HG03565 (cell line): ENCODE measurements around the gene CCDC86.
A peak's percentile ranks its signal among the peaks of the same experiment; 100 is the strongest.

Source experiments
- ATAC-seq: cut with Tn5 transposase; IDR thresholded peaks from one replicate; pipeline ENCODE4 v1.9.1; 2021; ENCODE audit warnings: mild to moderate bottlenecking, moderate library complexity; ENCODE audit not compliant: unreplicated experiment

The CCDC86 gene

DNA sequence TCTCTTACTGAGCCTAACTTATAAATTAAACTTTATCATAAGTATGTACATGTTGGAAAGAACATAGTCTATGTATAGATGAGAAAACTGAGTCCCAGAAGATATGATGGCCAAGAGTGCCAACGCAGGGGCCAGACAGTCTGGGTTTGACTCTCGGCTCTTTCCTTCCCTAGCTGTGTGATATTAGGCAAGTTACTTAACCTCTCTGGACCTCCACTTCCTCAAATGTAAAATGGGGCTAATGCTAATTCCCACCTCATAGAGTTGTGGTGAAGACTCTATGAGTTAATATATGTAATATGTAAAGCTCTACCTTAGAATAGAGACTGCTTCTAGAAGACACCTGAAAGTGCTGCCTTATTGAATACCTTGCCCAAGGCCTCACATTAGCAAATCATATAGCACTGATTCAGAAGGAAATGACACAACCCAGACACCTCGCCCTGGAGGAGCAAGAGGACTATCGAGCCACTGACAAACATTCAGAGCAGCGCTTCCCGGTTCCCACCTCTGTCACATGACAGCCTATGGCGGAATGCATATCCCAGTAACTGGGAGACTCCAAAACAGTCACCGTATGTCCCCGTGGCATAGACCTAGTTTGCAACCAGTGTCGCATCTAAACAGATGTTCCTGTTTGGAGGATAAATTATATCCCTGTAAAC lies 11.3 kb upstream of the CCDC86 start:
- no peak for ATAC-seq

DNA sequence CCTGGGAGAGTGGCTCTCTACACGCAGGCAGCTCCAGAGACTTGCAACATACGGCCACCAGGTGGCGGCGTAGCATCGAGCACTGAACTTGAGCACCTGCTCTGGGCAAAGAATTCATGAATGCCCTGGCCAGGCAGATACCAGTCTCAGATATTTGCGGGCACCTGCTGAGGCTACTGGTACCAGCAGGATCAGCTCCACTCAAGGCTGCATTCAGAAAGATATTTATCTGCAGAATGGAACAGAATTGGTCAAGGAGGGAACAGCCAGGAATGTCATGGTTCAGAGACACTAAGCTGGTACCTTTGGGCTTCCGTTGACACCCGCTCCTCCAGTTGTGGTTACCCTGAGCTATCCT lies 10.8 kb upstream of the CCDC86 start:
- ATAC-seq: peak; percentile 73

DNA sequence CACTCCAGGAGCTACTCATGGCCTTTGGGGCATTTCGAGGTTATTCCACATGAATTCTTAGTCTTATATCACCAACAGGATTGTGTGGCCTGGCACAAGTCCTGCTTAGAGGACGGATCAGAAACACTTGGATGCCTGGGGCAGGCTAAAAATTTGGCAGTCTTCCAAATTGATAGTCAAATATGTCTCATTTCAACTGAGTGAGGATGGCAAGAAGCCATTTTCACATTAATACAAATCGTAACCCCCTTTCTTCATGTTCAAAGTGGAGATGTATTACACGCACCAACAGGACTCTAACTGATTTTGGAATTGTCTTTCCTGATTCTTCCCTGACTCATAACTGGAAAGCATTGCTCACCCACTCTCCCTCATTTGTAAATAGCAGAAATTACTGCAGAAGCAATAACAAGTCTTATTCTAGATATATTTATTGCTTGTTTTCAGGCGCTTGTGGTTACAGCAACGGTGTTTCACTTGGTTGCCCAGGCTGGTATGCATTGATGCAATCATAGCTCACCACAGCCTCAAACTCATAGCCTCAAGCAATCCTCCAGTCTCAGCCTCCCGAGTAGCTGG lies 10.3 kb upstream of the CCDC86 start:
- no peak for ATAC-seq

DNA sequence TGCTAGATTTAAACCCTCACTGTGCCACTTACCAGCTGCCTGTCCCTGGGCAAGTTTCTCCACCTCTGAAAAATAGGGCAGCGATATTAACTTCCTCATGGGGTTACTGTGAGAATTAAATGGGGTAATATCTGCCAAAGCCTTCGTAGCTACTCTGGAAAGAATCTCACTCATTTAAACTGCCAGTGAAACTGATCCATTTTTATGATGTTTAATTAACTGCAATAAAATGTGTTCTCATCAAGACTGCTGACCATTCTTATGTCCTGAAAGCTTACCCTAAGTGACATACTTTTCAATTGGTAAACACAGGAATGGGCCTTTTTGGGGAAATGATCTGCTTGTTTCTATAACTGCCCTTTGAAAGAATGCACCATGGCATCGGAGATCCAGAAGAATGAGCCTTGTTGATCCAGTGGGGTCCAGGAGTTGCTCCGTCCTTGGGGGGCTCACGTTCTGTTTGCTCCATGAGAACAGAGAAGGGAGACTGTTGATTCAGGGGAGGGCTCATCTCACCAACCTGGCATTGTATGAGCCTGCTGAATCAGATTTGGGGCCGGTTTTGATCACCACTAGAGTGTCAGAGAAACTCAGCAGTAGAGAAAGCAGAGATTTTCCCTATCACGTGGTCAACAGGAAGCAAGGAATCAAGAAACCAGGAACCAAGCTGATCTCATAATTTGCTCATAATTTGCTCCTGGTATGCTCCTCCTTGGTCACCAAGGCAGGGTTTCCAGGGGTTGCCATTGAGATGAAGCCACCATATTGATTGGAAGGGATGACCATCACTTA lies 7.0 kb upstream of the CCDC86 start:
- no peak for ATAC-seq

DNA sequence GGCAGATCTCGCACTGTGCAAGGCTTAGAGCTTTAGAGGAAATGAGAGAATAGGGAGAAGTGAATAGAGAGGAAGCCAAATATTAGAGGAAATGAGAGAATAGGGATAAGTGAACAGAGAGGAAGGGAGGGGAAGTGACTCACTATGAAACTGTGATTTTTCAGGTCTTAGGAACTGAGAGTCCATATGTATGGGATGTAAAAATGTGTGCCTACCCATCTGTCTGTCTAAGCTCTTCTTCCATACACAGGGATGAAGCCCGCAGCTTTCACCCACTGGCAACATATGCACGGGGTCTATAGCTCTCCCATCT lies 6.4 kb upstream of the CCDC86 start:
- ATAC-seq: no peak

DNA sequence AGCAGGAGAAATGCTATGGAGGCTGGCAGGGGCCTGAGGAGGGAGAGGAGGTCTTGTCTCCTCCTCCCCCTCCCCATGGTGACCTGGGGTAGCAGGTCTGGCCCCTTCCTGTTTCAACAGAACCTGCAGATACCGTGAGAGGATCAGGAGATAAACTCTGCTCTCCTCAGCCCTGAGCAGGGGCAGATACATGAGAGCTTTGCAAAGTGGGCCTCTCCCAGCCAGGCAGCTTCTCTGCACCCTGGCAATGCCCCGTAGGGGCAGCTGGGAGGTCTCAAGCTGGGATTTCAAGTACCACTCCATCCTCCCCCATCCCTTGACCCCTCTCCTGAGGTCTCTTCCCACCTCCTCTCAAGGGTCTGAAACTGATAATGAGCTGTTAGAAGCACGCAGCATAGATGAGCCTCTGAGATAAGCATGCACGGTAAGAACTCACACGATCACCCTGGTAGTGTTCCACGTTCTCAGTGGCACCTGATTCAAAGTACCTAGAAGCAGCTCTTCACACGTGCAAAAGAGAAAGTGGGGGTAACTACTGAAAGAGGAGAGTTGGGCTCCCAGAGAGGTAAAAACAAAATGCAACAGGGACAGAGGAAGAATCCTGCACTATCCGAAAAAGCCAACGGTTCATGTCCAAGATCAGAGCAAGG lies 4.9 kb upstream of the CCDC86 start:
- ATAC-seq: no peak

DNA sequence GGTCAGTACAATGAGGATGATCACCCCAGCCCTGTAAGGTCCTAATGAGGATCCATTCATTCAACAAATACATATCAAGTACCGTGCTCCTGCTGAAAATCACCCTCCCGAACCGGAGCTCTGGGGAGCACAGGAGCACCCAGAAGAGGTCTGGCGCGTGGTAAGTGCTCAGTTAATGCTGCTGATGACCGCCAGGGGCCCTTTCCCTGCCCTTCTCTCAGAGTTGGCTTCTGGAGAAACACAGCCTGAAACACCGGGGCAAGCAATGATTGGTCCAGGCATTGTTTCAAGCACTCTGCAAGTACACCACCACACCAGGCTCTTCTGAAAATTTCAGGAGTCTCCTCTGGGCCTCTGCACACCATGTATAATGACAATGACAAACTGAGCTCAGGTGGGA lies 3.8 kb upstream of the CCDC86 start:
- no peak for ATAC-seq

DNA sequence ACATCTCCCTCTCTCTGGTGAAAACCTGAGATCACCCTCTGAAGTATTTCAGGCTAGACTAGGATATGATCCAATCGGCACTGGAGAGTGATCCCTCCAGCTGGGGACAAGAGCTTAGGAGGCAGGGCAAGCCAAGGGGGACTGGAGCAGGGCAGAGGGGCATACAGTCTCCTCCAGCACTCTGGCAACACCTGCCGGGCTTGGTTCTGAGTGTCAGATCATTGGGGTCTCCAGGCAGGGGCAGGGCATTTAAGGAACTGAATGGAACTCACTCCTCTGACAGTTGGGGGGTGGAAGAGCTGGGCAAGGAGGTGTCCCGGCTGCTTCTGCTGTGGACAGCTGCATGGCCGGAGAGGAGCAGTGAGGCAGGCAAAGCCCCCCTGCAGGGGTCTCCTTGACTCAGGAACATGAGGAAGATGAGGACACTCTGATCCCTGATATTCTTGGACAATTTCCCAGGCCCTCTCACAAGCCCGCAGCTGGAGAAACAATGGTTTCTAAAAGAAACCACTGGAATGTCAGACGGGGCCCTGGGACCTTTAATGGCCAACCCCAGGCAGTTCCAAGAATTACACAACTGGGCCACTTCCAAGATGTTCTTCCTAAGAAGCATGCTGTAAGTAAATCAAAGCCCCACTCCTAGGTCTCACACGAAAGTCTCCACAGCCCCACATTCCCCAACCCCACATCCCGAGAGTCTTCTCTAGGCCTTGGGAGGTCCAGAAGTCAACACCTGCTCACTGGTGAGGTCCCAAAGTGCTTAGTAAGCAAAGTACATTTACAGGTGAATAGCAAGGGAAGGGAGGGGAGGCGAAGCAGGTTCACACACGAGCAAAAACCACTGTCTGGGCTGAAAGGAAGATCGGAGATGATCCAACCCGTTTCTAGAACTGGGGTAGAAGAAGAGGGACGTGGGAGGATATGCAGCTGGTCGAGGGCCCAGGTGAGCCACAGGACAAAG lies 1.2 kb upstream of the CCDC86 start:
- no peak for ATAC-seq

DNA sequence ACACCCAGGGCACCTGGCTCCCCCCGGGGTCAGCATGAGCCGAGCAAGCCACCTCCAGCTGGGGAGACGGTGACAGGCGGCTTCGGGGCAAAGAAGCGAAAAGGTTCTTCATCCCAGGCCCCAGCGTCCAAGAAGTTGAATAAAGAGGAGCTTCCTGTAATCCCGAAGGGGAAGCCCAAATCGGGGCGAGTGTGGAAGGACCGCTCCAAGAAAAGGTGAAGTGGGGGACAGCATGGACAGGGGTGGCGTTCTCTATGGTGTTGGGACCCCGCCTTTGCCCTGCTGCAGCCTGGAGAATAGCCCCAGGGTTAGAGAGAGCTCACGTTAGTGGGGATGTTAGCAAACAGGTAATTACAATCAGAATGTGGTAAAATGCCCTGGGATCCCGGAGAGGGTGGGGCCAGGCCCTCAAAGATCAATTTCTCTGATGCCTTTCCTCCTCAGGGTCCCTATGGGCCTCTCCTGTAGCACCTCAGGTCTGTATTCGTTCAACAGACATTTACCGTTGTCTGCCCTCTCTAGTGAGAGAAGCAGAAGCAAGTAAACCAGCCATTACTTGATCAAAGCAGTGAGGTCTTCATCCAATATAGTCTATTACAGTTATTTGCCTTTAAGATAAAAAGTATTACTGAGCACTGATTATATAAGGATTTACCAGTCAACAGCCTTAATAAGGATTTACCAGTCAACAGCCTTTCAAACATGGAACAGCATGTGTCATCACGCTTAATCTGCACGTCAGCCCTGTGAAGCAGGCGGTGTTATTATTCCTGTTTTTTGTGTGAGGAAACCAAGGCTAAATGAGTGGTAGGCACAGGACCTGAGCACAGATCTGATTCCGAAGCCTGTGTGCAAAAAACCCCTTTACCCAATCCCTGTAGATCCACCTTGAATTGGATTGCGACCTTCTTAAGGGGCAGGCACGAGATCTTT lies 1.0 kb downstream of the CCDC86 start:
- ATAC-seq: no peak

DNA sequence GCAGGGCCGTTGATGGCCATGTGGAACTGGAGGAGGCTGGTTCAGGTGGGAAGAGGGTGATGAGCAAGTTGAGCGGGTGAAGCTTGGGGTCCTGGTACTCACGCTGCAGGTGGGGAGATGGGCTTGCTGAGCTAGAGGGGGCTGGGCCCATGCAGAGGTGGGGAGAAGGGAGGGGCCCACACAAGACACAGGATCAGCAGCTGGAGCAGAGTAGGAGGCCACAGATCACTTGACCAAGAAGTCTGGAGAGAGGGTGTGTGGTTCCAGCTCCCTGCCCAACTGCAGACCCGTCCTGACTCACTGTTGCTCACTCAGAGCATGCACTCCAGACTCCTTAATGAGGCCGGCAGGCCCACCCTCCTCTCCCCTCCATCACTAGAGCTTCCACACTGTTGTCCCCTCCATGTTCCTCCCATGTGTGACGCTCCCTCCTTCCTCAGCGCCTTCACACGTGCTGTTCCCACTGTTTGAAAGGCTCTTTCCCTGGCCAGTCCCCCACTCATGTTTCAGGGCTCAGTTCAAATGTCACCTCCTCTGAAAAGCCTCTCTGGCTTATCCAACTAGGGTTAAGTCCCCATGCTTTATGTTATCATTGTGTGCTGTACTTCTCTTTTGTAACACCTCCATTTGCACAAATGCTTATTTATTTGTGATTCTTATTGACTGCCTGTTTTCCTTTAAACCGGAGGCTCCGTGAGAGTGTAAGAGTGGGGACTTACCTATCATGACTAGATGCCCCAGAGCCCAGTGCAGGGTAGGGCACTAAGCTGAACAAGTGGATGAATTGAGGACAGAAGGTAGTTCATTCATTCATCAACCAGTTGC lies 2.3 kb downstream of the CCDC86 start:
- ATAC-seq: no peak

DNA sequence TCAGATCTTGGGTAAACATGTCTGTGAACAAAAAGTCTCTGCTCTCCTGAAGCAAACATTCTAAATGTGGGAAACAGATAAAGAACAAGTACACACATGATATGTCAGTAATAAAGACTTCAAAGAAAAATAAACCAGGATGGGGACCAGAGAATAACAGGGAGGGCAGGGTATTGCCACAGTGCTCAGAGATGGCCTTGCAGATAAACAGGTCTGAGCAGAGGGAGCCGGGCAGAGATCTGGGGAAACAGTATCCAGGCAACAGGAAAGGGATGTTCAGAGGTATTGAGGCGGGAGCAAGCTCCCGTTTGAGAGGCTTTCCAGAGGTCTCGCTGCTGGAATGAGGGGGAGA lies 2.9 kb downstream of the CCDC86 start:
- ATAC-seq: no peak

DNA sequence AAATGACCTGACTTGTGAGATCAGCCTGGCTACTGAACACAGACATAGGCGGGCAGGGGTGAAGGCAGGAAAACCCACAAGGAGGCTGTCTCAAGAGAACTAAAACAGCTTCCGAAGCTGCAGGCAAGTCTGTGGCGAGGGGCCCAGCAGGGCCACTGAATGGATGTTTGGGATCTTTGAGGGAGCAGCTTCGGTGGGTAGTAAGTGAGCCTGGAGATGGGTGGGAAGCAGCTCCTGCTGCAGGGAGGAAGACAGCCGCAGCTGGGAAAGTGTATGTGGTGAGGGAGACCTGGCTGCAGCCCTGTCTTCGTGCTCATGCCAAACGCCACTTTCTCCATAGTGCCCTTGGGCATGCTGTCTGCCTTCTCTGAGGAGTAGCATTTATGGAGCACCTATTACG lies 3.4 kb downstream of the CCDC86 start:
- no peak for ATAC-seq

DNA sequence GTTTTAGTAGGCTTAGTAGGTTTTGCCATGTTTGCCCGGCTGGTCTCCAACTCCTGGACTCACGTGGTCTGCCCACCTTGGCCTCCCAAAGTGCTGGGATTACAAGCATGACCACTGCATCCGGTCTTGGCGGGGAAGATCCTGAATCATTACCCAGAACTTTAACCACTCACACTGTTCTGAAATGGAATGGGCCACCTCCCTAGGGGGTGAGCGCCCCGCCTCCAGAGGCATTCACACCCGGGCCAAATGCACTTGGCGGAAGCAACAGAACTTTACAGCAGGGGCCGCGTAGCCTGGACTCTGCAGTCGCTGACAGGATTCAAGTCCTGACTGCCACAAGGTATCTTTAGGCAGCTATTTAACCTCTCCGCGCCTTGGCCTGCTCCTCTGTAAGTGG lies 5.4 kb downstream of the CCDC86 start:
- ATAC-seq: no peak

DNA sequence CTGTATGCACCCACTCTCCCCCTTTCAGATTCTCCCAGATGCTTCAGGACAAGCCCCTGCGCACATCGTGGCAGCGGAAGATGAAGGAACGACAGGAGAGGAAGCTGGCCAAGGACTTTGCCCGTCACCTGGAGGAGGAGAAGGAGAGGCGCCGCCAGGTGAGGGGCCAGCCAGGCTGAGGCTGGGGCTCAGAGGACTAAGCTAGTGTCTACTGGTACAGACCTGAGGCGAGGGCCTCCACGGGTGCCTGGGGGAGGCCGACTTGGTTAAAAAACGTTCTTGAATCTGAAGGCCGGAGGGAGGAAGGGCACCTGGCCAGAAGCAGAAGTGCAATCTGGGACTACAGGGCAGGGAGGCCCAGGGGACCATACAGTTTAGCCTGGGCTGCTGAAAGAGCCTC lies 6.0 kb downstream of the CCDC86 start:
- no peak for ATAC-seq

DNA sequence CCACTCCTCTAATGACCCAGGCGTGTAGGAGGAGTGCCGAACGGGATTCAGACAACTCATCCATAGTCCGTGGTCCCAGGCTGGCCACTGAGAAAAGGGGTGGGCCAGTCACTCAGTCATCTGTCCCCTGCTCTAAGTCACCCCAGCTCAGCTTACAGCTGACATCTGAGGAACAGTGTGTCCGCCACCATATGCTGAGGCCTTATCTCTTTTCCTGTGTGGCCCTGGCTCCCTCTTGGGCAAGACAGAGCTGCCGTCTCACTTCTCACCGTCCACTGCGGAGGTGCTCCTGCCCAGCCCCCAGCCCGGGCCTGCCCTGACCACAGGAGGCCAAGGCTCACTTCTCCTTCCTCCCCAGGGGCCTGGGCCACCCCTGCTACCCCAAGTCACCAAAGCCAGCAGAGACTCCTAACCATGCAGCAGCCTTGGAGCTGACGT lies 6.8 kb downstream of the CCDC86 start:
- ATAC-seq: no peak

DNA sequence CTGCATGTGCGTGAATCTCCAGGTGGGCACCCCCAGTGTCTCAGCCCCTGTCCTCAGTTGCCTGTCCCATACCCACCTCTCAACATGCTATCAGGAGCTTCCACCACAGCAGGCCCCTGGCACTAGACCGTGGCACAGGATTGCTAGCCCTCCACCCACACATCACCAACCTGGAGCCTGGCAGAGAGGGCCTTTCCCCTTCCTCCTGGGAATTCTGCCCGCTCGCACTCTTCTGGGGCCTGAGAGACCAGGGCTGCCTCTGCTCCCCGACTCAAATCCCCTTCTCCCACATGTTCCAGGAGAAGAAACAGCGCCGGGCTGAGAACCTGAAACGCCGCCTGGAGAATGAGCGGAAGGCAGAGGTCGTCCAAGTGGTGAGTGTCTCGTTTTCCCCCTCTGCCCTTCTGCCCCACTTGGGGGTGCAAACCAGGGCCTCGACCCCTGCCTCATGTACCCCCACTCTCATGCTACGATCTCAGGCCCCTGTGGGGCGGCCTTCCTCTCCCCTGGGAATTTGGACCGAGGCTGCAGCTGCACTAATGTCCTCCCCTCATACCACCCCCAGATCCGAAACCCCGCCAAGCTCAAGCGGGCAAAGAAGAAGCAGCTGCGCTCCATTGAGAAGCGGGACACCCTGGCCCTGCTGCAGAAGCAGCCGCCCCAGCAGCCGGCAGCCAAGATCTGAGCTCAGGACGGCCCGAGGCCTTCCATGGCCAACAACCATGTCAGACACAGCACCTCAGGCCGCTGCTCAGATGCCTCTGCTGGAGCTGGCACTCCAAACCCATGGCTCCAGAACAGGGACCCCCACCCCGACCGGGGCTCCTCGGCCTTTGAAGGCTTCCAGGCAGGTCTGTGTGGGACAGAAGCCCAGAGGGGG lies 8.0 kb downstream of the CCDC86 start:
- ATAC-seq: no peak

DNA sequence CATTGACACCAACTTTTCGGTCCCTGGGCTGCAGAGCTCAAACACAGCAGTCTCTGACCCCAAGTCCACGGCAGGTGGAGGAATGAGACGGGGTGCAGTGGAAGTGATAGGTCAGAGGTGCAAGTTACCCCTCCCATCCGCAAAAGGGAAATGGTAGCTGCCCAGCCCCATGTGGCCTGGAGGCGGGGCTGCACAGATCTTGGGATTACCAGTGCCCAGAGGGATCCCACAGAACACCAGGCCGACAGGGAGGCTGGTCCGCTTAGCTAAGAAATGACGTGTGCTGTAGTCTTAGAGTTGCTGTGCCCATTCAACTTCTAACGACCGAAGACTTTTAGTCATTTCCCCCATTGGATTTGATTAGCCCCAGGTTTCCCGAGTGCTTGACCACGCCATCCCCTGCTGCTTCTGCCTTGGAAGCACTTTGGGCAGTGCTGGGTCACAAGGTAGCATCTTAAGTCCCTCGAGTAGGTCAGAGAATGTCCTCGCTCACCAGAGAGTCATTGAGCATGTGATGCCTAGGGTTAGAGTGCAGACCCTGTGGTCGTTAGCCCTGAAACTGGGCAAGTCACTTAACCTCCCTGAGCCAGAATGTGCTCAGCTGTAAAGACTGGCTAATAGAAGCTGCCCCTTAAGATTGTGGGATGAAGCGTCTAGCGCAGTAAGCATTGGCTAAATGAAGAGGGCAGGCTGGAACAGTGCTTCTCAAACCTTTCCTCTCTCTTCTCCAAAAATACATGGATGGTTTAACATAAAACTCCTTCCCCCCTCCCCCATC lies 9.6 kb downstream of the CCDC86 start:
- ATAC-seq: no peak
